ENCODE data around the gene POM121C.
"Not testable (repeated sequence)": the region's sequence is repeated elsewhere in the genome, so short reads cannot be mapped to it uniquely, and the experiment has no call there.

The POM121C gene

GRCh38 chr7:75470166-75470565, 15.9 kb downstream of the POM121C start:
- DNase-seq; H3K27me3 ChIP-seq (replicated peaks in 2 of 5; ENCODE audit: control insufficient read depth in 4 of 5, insufficient read depth in 5 of 5, low read length in 4 of 5); H3K27ac ChIP-seq (ENCODE audit: insufficient read depth in 1 of 2, low read depth in 1 of 2, low read length in 2 of 2, poor library complexity in 1 of 2, severe bottlenecking in 2 of 2); CTCF ChIA-PET; H3K9me3 ChIP-seq (ENCODE audit: control extremely low read depth in 1 of 5, control insufficient read depth in 4 of 5, insufficient read depth in 2 of 5, low read depth in 1 of 5, low read length in 4 of 5); H3K4me1 ChIP-seq (ENCODE audit: control extremely low read depth in 1 of 4, control insufficient read depth in 4 of 4, insufficient read depth in 4 of 4, low read length in 3 of 4); POLR2A ChIA-PET; H3K4me3 ChIP-seq (ENCODE audit: control insufficient read depth in 1 of 7, extremely low read depth in 1 of 7, insufficient read depth in 4 of 7, low read depth in 2 of 7, low read length in 6 of 7): not testable (repeated sequence)
- H3K36me3 ChIP-seq (ENCODE audit: control insufficient read depth in 4 of 4, insufficient read depth in 4 of 4, low read length in 3 of 4): peaks cover 3 to 16% (median 8%) of the 10 kb centered on the region in 4 experiments
- WGBS (ENCODE audit: insufficient coverage): no CpG with 5 or more reads among the region's 4 CpGs

DNA sequence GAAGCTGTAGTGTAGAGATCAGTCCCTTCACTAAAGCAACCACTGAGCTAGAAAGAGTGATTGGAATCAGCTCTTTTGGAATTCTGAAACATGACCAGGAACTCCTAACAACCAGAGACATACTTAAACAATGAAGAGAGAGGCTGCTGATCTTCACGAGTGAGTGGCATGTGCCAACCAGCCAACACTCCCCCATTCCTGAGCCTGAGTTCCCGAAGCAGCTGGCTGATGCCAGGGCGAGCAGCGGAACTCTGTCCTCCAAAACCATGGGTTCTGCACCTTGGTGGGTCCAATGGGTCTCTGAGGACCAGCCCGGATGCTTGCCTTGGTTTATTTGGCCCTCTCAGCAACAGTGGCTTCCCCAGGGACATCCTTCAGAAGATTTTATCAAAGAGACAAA, 25.6 kb downstream of the POM121C start:
- H3K9me3 ChIP-seq (ENCODE audit: control extremely low read depth in 1 of 5, control insufficient read depth in 4 of 5, insufficient read depth in 2 of 5, low read depth in 1 of 5, low read length in 4 of 5); H3K27me3 ChIP-seq (replicated peaks in 2 of 5; ENCODE audit: control insufficient read depth in 4 of 5, insufficient read depth in 5 of 5, low read length in 4 of 5); POLR2A ChIA-PET; H3K4me3 ChIP-seq (ENCODE audit: control insufficient read depth in 1 of 7, extremely low read depth in 1 of 7, insufficient read depth in 4 of 7, low read depth in 2 of 7, low read length in 6 of 7); H3K4me1 ChIP-seq (ENCODE audit: control extremely low read depth in 1 of 4, control insufficient read depth in 4 of 4, insufficient read depth in 4 of 4, low read length in 3 of 4); CTCF ChIA-PET; H3K36me3 ChIP-seq (ENCODE audit: control insufficient read depth in 4 of 4, insufficient read depth in 4 of 4, low read length in 3 of 4); DNase-seq; H3K27ac ChIP-seq (ENCODE audit: insufficient read depth in 1 of 2, low read depth in 1 of 2, low read length in 2 of 2, poor library complexity in 1 of 2, severe bottlenecking in 2 of 2): not testable (repeated sequence)
- no CpG with 5 or more reads among the region's 5 CpGs for WGBS (ENCODE audit: insufficient coverage)

DNA sequence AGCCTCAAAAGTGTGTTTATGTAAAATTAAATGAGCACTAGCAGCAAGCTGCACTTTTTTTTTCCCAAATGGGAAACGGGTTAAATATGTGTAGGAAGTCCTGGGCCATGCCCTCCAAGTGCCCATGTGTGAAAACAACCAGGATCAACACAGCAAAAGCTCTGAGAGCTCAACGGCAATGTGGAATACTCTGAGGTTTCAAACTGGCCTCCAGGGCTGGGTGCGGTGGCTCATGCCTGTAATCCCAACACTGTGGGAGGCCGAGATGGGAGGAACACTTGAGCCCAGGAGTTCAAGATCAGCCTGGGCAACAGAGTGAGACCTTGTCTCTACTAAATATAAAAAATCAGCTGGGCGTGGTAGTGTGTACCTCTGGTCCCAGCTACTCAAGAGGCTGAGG, 28.1 kb downstream of the POM121C start:
- H3K4me1 ChIP-seq (ENCODE audit: control extremely low read depth in 1 of 4, control insufficient read depth in 4 of 4, insufficient read depth in 4 of 4, low read length in 3 of 4); CTCF ChIA-PET; H3K4me3 ChIP-seq (ENCODE audit: control insufficient read depth in 1 of 7, extremely low read depth in 1 of 7, insufficient read depth in 4 of 7, low read depth in 2 of 7, low read length in 6 of 7); DNase-seq; H3K36me3 ChIP-seq (ENCODE audit: control insufficient read depth in 4 of 4, insufficient read depth in 4 of 4, low read length in 3 of 4); H3K27me3 ChIP-seq (replicated peaks in 2 of 5; ENCODE audit: control insufficient read depth in 4 of 5, insufficient read depth in 5 of 5, low read length in 4 of 5); H3K9me3 ChIP-seq (ENCODE audit: control extremely low read depth in 1 of 5, control insufficient read depth in 4 of 5, insufficient read depth in 2 of 5, low read depth in 1 of 5, low read length in 4 of 5); POLR2A ChIA-PET; H3K27ac ChIP-seq (ENCODE audit: insufficient read depth in 1 of 2, low read depth in 1 of 2, low read length in 2 of 2, poor library complexity in 1 of 2, severe bottlenecking in 2 of 2): not testable (repeated sequence)
- no CpG with 5 or more reads among the region's 5 CpGs for WGBS (ENCODE audit: insufficient coverage)

DNA sequence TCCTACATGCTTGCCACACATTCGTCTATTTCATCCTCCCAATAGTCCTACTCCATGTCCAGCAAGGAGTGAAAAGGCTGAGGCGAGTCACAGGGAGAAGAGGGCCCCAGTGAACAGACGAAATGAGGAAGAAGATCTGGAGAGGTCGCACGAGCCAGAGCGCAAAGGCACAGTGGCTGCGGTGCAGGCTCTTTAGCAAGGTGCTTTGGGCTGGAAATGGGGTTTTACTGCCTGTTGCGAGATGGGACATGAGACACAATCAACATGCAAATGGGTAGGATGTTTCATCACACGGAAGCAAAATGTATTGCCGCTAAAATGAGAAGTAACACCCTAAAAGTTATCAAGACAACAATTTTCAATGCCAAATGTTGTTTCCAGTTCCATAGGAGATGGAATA, 29.7 kb downstream of the POM121C start:
- POLR2A ChIA-PET; H3K4me3 ChIP-seq (ENCODE audit: control insufficient read depth in 1 of 7, extremely low read depth in 1 of 7, insufficient read depth in 4 of 7, low read depth in 2 of 7, low read length in 6 of 7); H3K27me3 ChIP-seq (replicated peaks in 2 of 5; ENCODE audit: control insufficient read depth in 4 of 5, insufficient read depth in 5 of 5, low read length in 4 of 5); H3K27ac ChIP-seq (ENCODE audit: insufficient read depth in 1 of 2, low read depth in 1 of 2, low read length in 2 of 2, poor library complexity in 1 of 2, severe bottlenecking in 2 of 2); H3K36me3 ChIP-seq (ENCODE audit: control insufficient read depth in 4 of 4, insufficient read depth in 4 of 4, low read length in 3 of 4); H3K9me3 ChIP-seq (ENCODE audit: control extremely low read depth in 1 of 5, control insufficient read depth in 4 of 5, insufficient read depth in 2 of 5, low read depth in 1 of 5, low read length in 4 of 5); H3K4me1 ChIP-seq (ENCODE audit: control extremely low read depth in 1 of 4, control insufficient read depth in 4 of 4, insufficient read depth in 4 of 4, low read length in 3 of 4); CTCF ChIA-PET; DNase-seq: not testable (repeated sequence)
- WGBS (ENCODE audit: insufficient coverage): 80% methylated on average over 1 of the region's 10 CpGs

- H3K4me1 ChIP-seq (ENCODE audit: control extremely low read depth in 1 of 4, control insufficient read depth in 4 of 4, insufficient read depth in 4 of 4, low read length in 3 of 4); H3K4me3 ChIP-seq (ENCODE audit: control insufficient read depth in 1 of 7, extremely low read depth in 1 of 7, insufficient read depth in 4 of 7, low read depth in 2 of 7, low read length in 6 of 7); POLR2A ChIA-PET; DNase-seq; H3K27me3 ChIP-seq (replicated peaks in 2 of 5; ENCODE audit: control insufficient read depth in 4 of 5, insufficient read depth in 5 of 5, low read length in 4 of 5); CTCF ChIA-PET; H3K27ac ChIP-seq (ENCODE audit: insufficient read depth in 1 of 2, low read depth in 1 of 2, low read length in 2 of 2, poor library complexity in 1 of 2, severe bottlenecking in 2 of 2); H3K36me3 ChIP-seq (ENCODE audit: control insufficient read depth in 4 of 4, insufficient read depth in 4 of 4, low read length in 3 of 4); H3K9me3 ChIP-seq (ENCODE audit: control extremely low read depth in 1 of 5, control insufficient read depth in 4 of 5, insufficient read depth in 2 of 5, low read depth in 1 of 5, low read length in 4 of 5): not testable (repeated sequence)
- WGBS (ENCODE audit: insufficient coverage): no CpG with 5 or more reads among the region's 4 CpGs
These were observed 33.6 kb downstream of the POM121C start for GRCh38 chr7:75452494-75452955.

DNA sequence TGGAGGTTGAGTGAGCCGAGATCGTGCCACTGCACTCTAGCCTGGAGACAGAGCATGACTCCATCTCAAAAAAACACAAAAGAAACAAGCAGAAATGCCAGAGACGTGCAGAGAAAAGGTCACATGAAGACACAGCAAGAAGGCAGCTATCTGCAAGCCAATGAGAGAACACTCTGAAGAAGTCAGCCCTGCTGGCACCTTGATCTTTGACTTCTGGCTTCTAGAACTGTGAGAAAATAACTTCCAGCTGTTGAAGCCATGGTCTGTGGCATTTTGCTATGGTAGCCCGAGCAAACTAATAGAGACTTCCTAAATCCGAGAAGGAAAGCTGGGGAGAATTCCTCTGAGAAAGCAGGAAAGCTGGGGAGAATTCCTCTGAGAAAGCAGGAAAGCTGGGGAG, 36.2 kb downstream of the POM121C start:
- H3K27me3 ChIP-seq (replicated peaks in 2 of 5; ENCODE audit: control insufficient read depth in 4 of 5, insufficient read depth in 5 of 5, low read length in 4 of 5); POLR2A ChIA-PET; H3K4me3 ChIP-seq (ENCODE audit: control insufficient read depth in 1 of 7, extremely low read depth in 1 of 7, insufficient read depth in 4 of 7, low read depth in 2 of 7, low read length in 6 of 7); H3K9me3 ChIP-seq (ENCODE audit: control extremely low read depth in 1 of 5, control insufficient read depth in 4 of 5, insufficient read depth in 2 of 5, low read depth in 1 of 5, low read length in 4 of 5); DNase-seq; H3K27ac ChIP-seq (ENCODE audit: insufficient read depth in 1 of 2, low read depth in 1 of 2, low read length in 2 of 2, poor library complexity in 1 of 2, severe bottlenecking in 2 of 2); H3K36me3 ChIP-seq (ENCODE audit: control insufficient read depth in 4 of 4, insufficient read depth in 4 of 4, low read length in 3 of 4); H3K4me1 ChIP-seq (ENCODE audit: control extremely low read depth in 1 of 4, control insufficient read depth in 4 of 4, insufficient read depth in 4 of 4, low read length in 3 of 4); CTCF ChIA-PET: not testable (repeated sequence)
- WGBS (ENCODE audit: insufficient coverage): no CpG with 5 or more reads among the region's 5 CpGs

DNA sequence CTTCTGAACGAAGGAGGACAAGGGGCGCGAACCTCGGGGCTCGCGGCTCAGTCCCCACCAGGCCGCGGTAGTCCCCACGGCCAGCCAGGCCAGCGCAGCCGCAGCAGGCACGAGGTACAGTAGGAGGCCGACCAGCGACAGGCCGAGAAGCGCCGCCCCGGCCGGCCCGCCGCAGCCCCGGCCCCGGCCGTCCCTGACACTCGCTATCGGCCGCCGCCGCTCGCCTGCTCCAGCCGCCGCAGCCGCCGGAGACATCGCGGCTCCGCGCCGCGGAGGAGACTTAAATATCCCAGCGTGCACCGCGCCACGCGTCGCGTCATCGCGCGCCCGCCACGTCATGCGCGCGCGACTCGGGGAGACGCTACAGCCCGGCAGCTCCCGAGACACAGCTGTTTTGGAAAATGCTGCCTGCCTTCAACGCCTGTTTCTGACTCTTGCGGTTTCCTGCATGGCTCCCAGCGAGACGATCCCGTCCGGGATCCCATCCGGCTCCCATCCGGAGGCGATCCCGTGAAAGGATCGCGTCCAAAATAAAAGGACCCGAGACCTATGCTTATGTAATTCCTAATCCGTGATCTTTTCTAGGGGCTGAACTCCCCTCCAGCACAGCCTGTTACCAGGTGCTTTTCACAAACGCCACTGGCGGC, 43.5 kb downstream of the POM121C start:
- no CpG with 5 or more reads among the region's 76 CpGs for WGBS (ENCODE audit: insufficient coverage)
- CTCF ChIA-PET; H3K27me3 ChIP-seq (replicated peaks in 2 of 5; ENCODE audit: control insufficient read depth in 4 of 5, insufficient read depth in 5 of 5, low read length in 4 of 5); H3K9me3 ChIP-seq (ENCODE audit: control extremely low read depth in 1 of 5, control insufficient read depth in 4 of 5, insufficient read depth in 2 of 5, low read depth in 1 of 5, low read length in 4 of 5); H3K4me1 ChIP-seq (ENCODE audit: control extremely low read depth in 1 of 4, control insufficient read depth in 4 of 4, insufficient read depth in 4 of 4, low read length in 3 of 4); POLR2A ChIA-PET: not testable (repeated sequence)
- Histone ChIP-seq H3K27ac (ENCODE audit: insufficient read depth in 1 of 2, low read depth in 1 of 2, low read length in 2 of 2, poor library complexity in 1 of 2, severe bottlenecking in 2 of 2) (peak overlapping the region; percentile 61 to 83), H3K36me3 (ENCODE audit: control insufficient read depth in 4 of 4, insufficient read depth in 4 of 4, low read length in 3 of 4) (peaks cover 7 to 24% (median 16%) of the 10 kb centered on the region in 4 experiments), H3K4me3 (ENCODE audit: control insufficient read depth in 1 of 7, extremely low read depth in 1 of 7, insufficient read depth in 4 of 7, low read depth in 2 of 7, low read length in 6 of 7) (peak overlapping the region; percentile 39 to 79 (median 69))
- DNase-seq: peak in 2 of 3 donors; percentile 11 to 33
